Measurements from ENCODE around the gene BDH1.

- TF ChIP-seq CTCF (IDR thresholded peaks at IDR 0.05; ENCODE audit: borderline replicate concordance, extremely low read depth, low read length, poor library complexity, severe bottlenecking) (no peak), EZH2 (IDR thresholded peaks at IDR 0.05; ENCODE audit: borderline replicate concordance, low read depth, low read length, severe bottlenecking) (no peak)
Measured at GRCh38 chr3:197507081-197507480, 48.7 kb downstream of the BDH1 start.

Data from DND-41 (cell line).